Effector memory CD4-positive, alpha-beta T cell (primary cell): Measurements from ENCODE around the gene SGCG.

Experiments used
- DNase-seq, 3 donors: peaks; one replicate each; pipeline ENCODE4 v3.0.0-alpha.2; 2020
- H3K27ac ChIP-seq: 2 replicates; pipeline ENCODE4 v1.7.0; 2013; ENCODE audit warnings: mild to moderate bottlenecking, low read length, moderate library complexity; ENCODE audit not compliant: insufficient read depth, poor library complexity, severe bottlenecking
- H3K27me3 ChIP-seq: replicated peaks from 2 replicates; pipeline ENCODE4 v1.7.0; 2013; ENCODE audit warnings: mild to moderate bottlenecking, low read length; ENCODE audit not compliant: insufficient read depth, control insufficient read depth, poor library complexity, severe bottlenecking
- H3K36me3 ChIP-seq: 2 replicates; pipeline ENCODE4 v1.7.0; 2013; ENCODE audit warnings: mild to moderate bottlenecking, low read length, moderate library complexity; ENCODE audit not compliant: control insufficient read depth, insufficient read depth
- H3K4me1 ChIP-seq: 2 replicates; pipeline ENCODE4 v1.7.0; 2013; ENCODE audit warnings: low read length, mild to moderate bottlenecking; ENCODE audit not compliant: control insufficient read depth, insufficient read depth, poor library complexity, severe bottlenecking
- H3K4me3 ChIP-seq: 2 replicates; pipeline ENCODE4 v1.7.0; 2013; ENCODE audit warnings: low read length, low read depth, mild to moderate bottlenecking; ENCODE audit not compliant: insufficient read depth, poor library complexity, severe bottlenecking
- H3K9me3 ChIP-seq: 2 replicates; pipeline ENCODE4 v1.7.0; 2013; ENCODE audit warnings: mild to moderate bottlenecking, low read length, moderate library complexity; ENCODE audit not compliant: control insufficient read depth

Gene SGCG

GRCh38 chr13:23350009-23350408, 169.2 kb downstream of the SGCG start:
- H3K4me1 ChIP-seq, result no peaks in the 10 kb centered on the region
- peaks cover 40% of the 10 kb centered on the region for H3K36me3 ChIP-seq
- no peaks in the 10 kb centered on the region for H3K27me3 ChIP-seq
- no peak overlapping the region for H3K27ac ChIP-seq
- H3K4me3 ChIP-seq, result no peak overlapping the region
- H3K9me3 ChIP-seq, result no peaks in the 10 kb centered on the region
- DNase-seq, result no peak

GRCh38 chr13:23352161-23352560, 171.4 kb downstream of the SGCG start:
- Histone ChIP-seq H3K27me3 (no peaks in the 10 kb centered on the region), H3K27ac (no peak overlapping the region), H3K4me1 (no peaks in the 10 kb centered on the region), H3K9me3 (no peaks in the 10 kb centered on the region), H3K36me3 (peaks cover 40% of the 10 kb centered on the region), H3K4me3 (no peak overlapping the region)
- no peak for DNase-seq

GRCh38 chr13:23354520-23354919, 173.7 kb downstream of the SGCG start:
- Histone ChIP-seq H3K4me1 (no peaks in the 10 kb centered on the region), H3K27ac (no peak overlapping the region), H3K27me3 (no peaks in the 10 kb centered on the region), H3K9me3 (no peaks in the 10 kb centered on the region), H3K36me3 (peaks cover 31% of the 10 kb centered on the region), H3K4me3 (no peak overlapping the region)
- no peak for DNase-seq

- Histone ChIP-seq H3K27ac (no peak overlapping the region), H3K27me3 (no peaks in the 10 kb centered on the region), H3K9me3 (no peaks in the 10 kb centered on the region), H3K4me3 (no peak overlapping the region), H3K36me3 (peaks cover 33% of the 10 kb centered on the region), H3K4me1 (no peaks in the 10 kb centered on the region)
- no peak for DNase-seq
Measured at GRCh38 chr13:23356368-23356767, 175.6 kb downstream of the SGCG start.

- H3K27ac ChIP-seq, result no peak overlapping the region
- peaks cover 34% of the 10 kb centered on the region for H3K36me3 ChIP-seq
- H3K4me3 ChIP-seq, result no peak overlapping the region
- H3K9me3 ChIP-seq, result no peaks in the 10 kb centered on the region
- no peaks in the 10 kb centered on the region for H3K27me3 ChIP-seq
- DNase-seq, result no peak
- no peaks in the 10 kb centered on the region for H3K4me1 ChIP-seq
Measured at GRCh38 chr13:23357349-23357748, 176.6 kb downstream of the SGCG start.

GRCh38 chr13:23359882-23360281, 179.1 kb downstream of the SGCG start:
- Histone ChIP-seq H3K4me1 (no peaks in the 10 kb centered on the region), H3K27ac (no peak overlapping the region), H3K36me3 (peaks cover 44% of the 10 kb centered on the region), H3K9me3 (no peaks in the 10 kb centered on the region), H3K4me3 (no peak overlapping the region), H3K27me3 (no peaks in the 10 kb centered on the region)
- no peak for DNase-seq

GRCh38 chr13:23365652-23366051, 184.9 kb downstream of the SGCG start:
- Histone ChIP-seq H3K36me3 (peaks cover 62% of the 10 kb centered on the region), H3K27me3 (no peaks in the 10 kb centered on the region), H3K4me1 (no peaks in the 10 kb centered on the region), H3K9me3 (no peaks in the 10 kb centered on the region), H3K27ac (no peak overlapping the region), H3K4me3 (no peak overlapping the region)
- DNase-seq, result no peak

- Histone ChIP-seq H3K4me3 (no peak overlapping the region), H3K27ac (no peak overlapping the region), H3K36me3 (peaks cover 61% of the 10 kb centered on the region), H3K9me3 (no peaks in the 10 kb centered on the region), H3K27me3 (no peaks in the 10 kb centered on the region), H3K4me1 (no peaks in the 10 kb centered on the region)
- no peak for DNase-seq
Measured at GRCh38 chr13:23367907-23368306, 187.1 kb downstream of the SGCG start.

- Histone ChIP-seq H3K27me3 (no peaks in the 10 kb centered on the region), H3K4me1 (peaks cover 8% of the 10 kb centered on the region), H3K27ac (no peak overlapping the region), H3K36me3 (peaks cover 23% of the 10 kb centered on the region), H3K9me3 (no peaks in the 10 kb centered on the region), H3K4me3 (no peak overlapping the region)
- DNase-seq, result no peak
Measured at GRCh38 chr13:23372264-23372906, 191.6 kb downstream of the SGCG start.
